GM12872 (cell line): ENCODE results near the gene TMEM198.
A peak's percentile ranks its signal among the peaks of the same experiment; 100 is the strongest.

ENCODE experiments used
- CTCF ChIP-seq: IDR thresholded peaks from 3 replicates; pipeline ENCODE4 v1.5.1; 2011; ENCODE audit warnings: low read depth, mild to moderate bottlenecking, low read length, moderate library complexity; ENCODE audit not compliant: insufficient read depth

The TMEM198 gene

GRCh38 chr2:219543596-219544358 is at the start of gene TMEM198, which contains the start of gene CHPF:
TMEM198 (plus strand) TSS chr2:219544028; CDS start chr2:219544728, 700 bp downstream.
CHPF (minus strand) TSS chr2:219543809; CDS start chr2:219543538, 271 bp downstream.
- TF ChIP-seq CTCF: no peak

GRCh38 chr2:219494952-219495530 is 48.8 kb upstream of the TMEM198 start:
- TF ChIP-seq CTCF: no peak

- peak; percentile 65 for TF ChIP-seq CTCF
These were observed 48.2 kb upstream of the TMEM198 start for GRCh38 chr2:219495531-219496122.

- no peak for TF ChIP-seq CTCF
These were observed 47.5 kb upstream of the TMEM198 start for GRCh38 chr2:219496247-219496824.

- TF ChIP-seq CTCF: no peak
These were observed 46.9 kb upstream of the TMEM198 start for GRCh38 chr2:219496825-219497494.

- TF ChIP-seq CTCF: no peak
These were observed 46.1 kb upstream of the TMEM198 start for GRCh38 chr2:219497495-219498279.
